K562 (cell line): ENCODE results near the gene TMEFF1. TPM values are rescaled to one million over a fixed set of nuclear protein-coding genes. Genes with fewer than 3 reads are reported as not detected.

Experiments
- CTCFL ChIP-seq: IDR thresholded peaks from 2 replicates; pipeline ENCODE4 v1.6.1; 2011; ENCODE audit warnings: borderline replicate concordance, low read depth, mild to moderate bottlenecking, moderate library complexity, low read length; ENCODE audit not compliant: insufficient read depth, poor library complexity, severe bottlenecking
- E4F1 ChIP-seq: fragments of 250-450 bp; sonication (Bioruptor Pico); IDR thresholded peaks from 2 replicates; pipeline ENCODE4 v1.5.0; 2021; ENCODE audit warnings: mild to moderate bottlenecking, borderline replicate concordance
- MEF2A ChIP-seq: IDR thresholded peaks from 2 replicates; pipeline ENCODE4 v1.6.1; 2011; ENCODE audit warnings: low read depth, mild to moderate bottlenecking, low read length, moderate library complexity; ENCODE audit not compliant: control insufficient read depth
- MGA ChIP-seq: fragments of 450-650 bp; IDR thresholded peaks from 2 replicates; pipeline ENCODE4 v1.6.1; 2016; ENCODE audit warnings: mild to moderate bottlenecking, moderate library complexity
- MTF1 ChIP-seq: fragments of 250-450 bp; sonication (Bioruptor Pico); IDR thresholded peaks from 2 replicates; pipeline ENCODE4 v1.9.0; 2021; ENCODE audit warnings: moderate library complexity, mild to moderate bottlenecking, inconsistent platforms, borderline replicate concordance
- SAFB2 ChIP-seq: fragments of 200-400 bp; formaldehyde crosslinking; IDR thresholded peaks from 2 replicates; pipeline ENCODE4 v1.6.1; 2018; ENCODE audit warnings: borderline replicate concordance, low read length, low read depth, moderate library complexity; ENCODE audit not compliant: severe bottlenecking
- TAL1 ChIP-seq: fragments of 450-650 bp; IDR thresholded peaks from 2 replicates; pipeline ENCODE4 v1.6.1; 2016; ENCODE audit warnings: mild to moderate bottlenecking
- TEAD1 ChIP-seq, 2 experiments: fragments of 450-650 bp in 1 of 2; sonication (generic) in 1 of 2; formaldehyde crosslinking; IDR thresholded peaks; 2 replicates each; pipeline versions ENCODE4 v1.4.0 to v1.8.0; 2020 to 2022; ENCODE audit warnings: mild to moderate bottlenecking in 2 of 2, missing genetic modification reagents in 1 of 2
- U2AF1 ChIP-seq: fragments of 200-400 bp; formaldehyde crosslinking; optimal IDR thresholded peaks from 2 replicates; pipeline ENCODE3; 2017; ENCODE audit warnings: mild to moderate bottlenecking, low read depth, low read length, moderate library complexity
- ZNF121 ChIP-seq: sonication (generic); formaldehyde crosslinking; conservative IDR thresholded peaks from 2 replicates; pipeline ENCODE4 v1.8.0; 2022; ENCODE audit warnings: missing genetic modification reagents
- ZNF3 ChIP-seq: fragments of 250-450 bp; sonication (Bioruptor Pico); IDR thresholded peaks from 2 replicates; pipeline ENCODE4 v1.5.0; 2021; ENCODE audit warnings: mild to moderate bottlenecking, moderate library complexity
- ZNF316 ChIP-seq: fragments of 450-650 bp; IDR thresholded peaks from 2 replicates; pipeline ENCODE4 v1.6.1; 2016
- polyA plus RNA-seq, 8 experiments: library from polyadenylated mRNA; depleted of rRNA in 4 of 8; stranded (reverse) in 5 of 8; unstranded in 3 of 8; fragments of >200 nt; fragmentation: Nextera tagmentation in 2 of 8; fragmentation: Illumina TruSeq in 1 of 8; extraction: Ambion mirVana in 2 of 8; extraction: Trizol in 1 of 8; gene quantifications; 2 replicates each; pipeline versions ENCODE4 v1.2.1 to v1.2.3, GENCODE V29; 2011 to 2014; ENCODE audit warnings: inconsistent platforms in 1 of 8, missing spikeins in 1 of 8
- total RNA-seq, 7 experiments: library from RNA; depleted of rRNA in 6 of 7; stranded (reverse); fragments of >200 nt in 6 of 7; fragmentation: Illumina TruSeq in 2 of 7; extraction: Trizol in 2 of 7; gene quantifications; 2 replicates each; pipeline versions ENCODE4 v1.2.1 to v1.2.3, GENCODE V29; 2011 to 2021; ENCODE audit warnings: low replicate concordance in 1 of 7

Gene TMEFF1
- total and polyA plus RNA-seq, 9 of the 15 experiments (the other 6 are each of a cell fraction or from before 2014, with no cell fraction given): 0.07 to 1.1 (median 0.28) TPM; not detected in 2

GRCh38 chr9:100498592-100498991, 25.6 kb downstream of the TMEFF1 start (continued):
- no peak for TF ChIP-seq E4F1 (CRISPR knock-in tag)
- no peak for TF ChIP-seq SAFB2
- TF ChIP-seq MTF1: no peak
- TF ChIP-seq ZNF316: peak; percentile 97
- TF ChIP-seq MEF2A: no peak
- no peak for TF ChIP-seq ZNF121
- no peak for TF ChIP-seq U2AF1
- TF ChIP-seq MGA: no peak
- no peak for TF ChIP-seq CTCFL
- no peak for TF ChIP-seq TAL1
- 0 out of 4 replicates have a peak, but pooled peaks of 1 of the 2 experiments have one; percentile 22 for TF ChIP-seq TEAD1 (CRISPR knock-in tag; IDR thresholded peaks at IDR 0.05)
- no peak for TF ChIP-seq ZNF3 (CRISPR knock-in tag)
